Fibroblast of skin of right biceps (primary cell): ENCODE results near the gene TSPAN4.

Experiments
- DNase-seq: peaks from one replicate; pipeline ENCODE4 v3.0.0-alpha.2; 2013

The TSPAN4 gene

DNA sequence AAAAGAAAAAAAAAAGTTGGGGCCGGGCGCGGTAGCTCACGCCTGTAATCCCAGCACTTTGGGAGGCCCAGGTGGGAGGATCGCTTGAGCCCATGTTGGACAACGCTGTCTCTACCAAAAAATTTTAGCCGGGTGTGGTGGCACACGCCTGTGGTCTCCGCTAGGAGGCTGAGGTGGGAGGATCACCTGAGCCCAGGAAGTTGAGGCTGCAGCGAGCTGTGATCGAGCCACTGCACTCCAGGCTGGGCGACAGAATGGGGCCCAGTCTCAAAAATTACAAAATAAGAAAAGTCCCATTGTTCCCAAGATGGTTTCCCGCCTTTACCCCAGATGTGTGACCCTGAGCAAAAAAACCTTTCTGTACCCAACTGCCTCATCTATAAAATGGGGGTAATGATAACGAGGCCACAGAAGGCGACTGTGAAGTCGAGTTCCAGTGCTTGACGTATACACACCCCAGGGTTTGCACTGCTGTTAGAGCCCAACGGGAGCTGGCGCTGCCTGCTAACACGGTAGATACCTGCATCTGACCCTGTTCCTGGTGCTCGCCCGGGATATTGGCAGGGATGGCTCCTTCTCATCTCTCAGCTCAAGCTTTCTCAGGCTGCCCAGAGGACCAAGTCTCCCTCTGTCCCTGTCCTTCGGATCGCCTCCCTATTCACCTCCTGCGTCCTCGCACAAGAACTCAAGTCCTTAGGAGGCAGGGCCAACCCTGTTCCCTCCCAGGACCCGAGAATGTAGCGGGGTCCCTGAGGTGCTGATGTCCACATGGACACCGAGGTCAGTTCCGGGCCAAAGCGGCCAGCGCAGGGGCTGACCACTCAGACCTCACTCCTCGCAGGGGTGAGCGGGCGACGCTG, 34.0 kb upstream of the TSPAN4 start:
- DNase-seq, result no peak

DNA sequence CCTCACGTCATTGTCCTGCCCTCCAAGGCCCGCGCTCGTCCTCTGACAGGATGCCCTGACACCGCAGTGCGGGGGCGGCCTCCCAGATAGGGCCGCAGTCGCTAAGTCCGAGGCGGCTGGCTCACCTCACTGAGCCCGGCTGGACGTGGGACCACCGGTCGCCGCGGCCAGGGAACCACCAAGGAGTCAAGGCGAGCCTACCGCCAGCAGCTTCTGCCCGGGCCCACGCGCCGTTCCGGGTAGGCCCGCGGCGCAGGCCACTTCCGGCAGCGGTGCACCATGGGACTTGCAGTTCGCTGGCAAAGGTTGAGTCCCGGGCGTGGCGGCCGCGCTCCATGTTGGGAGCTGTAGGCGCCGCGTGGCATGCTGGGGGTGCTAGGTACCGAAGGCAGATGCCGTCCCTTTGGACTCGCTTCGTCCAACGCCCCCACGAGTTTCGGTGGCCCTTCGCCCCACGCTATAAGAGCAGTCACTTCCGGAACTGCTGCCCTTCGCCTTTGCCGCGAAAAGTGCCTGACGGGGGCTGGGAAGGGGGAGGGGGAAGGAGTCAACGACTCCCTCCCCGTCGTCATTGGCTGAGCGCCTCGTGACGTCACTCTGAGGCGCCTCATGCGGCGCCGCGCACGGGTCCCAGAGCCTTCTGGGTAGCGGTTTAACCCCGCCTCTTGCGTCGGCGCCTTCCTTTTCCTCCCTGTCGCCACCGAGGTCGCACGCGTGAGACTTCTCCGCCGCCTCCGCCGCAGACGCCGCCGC, 33.2 kb upstream of the TSPAN4 start, which contains the start of gene RPLP2:
Gene RPLP2, plus strand, starts transcription at position 681 of the 753 bp plus-strand sequence. CDS start 268 bp downstream, outside the sequence.
- DNase-seq, result peak; percentile 97

DNA sequence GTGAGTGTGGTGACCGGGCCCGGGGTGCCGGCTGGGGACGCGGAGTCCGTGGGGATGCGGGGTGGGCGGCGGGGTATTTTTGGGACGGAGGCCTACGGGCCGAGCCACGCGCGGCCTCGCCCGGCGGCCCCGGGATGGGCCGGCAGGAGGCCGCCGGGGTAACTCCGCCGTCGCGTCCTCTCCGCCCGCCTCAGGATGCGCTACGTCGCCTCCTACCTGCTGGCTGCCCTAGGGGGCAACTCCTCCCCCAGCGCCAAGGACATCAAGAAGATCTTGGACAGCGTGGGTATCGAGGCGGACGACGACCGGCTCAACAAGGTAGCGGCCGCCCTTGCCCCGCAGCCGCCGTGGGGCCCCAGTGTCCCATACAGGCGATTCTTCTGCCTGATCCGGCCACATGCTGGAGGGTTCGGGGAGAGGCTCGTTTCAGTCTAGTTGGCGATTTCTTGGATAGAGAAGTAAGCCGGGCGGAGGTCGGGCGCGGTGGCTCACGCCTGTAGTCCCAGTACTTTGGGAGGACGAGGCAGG, 32.5 kb upstream of the TSPAN4 start:
- DNase-seq, result no peak

DNA sequence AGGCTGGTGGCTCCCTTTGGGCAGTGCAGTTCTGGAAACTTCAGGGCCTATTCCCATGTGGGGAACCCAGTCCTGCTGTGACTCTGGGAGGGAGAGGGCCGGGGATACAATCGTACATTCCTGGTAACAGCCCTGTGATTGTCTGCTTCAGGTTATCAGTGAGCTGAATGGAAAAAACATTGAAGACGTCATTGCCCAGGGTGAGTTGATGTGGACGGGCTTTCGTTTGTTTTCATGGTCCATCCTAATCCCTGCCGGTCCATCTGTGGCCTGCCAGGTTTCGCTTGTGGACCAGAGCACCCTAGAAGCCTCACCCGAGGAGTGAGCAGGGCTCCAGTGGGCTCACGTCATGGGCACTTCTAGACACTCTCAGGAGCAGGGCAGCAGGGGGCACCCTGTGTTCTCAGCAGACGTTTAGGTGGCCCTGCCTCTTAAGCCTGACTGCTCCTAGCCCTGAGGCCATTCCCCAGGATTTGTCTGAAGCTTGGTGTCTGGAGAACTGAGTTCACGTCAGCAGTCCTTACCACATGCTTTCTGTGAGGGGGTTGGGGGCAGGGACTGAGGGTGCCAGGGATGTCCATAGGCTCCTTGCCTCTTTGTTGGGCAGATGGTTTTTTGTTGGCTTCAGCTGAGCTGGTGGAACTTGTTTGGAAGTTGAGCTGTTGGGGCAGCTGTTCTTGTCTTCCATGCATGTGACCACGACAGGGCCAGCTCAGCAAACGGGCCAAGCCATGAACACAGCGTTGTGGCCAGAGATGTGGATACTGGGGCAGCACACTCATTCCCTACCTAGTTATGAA, 31.0 kb upstream of the TSPAN4 start:
- DNase-seq, result no peak

DNA sequence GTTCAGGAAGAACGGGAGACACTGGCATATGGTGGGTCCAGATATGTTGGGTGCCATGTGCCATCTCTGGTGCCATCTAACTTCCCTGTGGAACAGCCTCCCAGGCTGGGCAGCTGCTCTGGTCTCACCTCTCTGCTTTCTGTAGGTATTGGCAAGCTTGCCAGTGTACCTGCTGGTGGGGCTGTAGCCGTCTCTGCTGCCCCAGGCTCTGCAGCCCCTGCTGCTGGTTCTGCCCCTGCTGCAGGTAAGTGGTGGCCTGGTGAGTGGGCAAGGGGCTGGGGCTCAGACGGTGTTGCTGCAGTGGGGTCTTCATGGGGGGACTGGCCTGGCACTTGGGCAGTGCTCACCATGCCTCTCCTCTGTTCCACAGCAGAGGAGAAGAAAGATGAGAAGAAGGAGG, 30.3 kb upstream of the TSPAN4 start:
- DNase-seq, result no peak

DNA sequence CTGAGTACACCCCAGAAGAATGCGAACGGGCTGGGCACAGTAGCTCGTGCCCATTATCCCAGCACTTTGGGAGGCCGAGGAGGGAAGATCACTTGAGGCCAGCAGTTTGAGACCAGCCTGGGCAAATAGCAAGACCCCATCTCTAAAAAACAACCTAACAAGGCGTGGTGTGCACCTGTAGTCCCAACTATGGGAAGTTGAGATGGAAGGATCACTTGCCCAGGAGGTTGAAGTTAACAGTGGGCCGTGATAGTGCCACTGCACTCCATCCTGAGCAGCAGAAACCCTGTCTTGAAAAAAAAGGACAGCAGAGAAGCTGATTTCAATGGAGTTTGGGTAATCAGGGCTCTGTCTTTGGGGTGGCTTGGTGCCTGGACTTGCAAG, 29.6 kb upstream of the TSPAN4 start:
- DNase-seq, result no peak

DNA sequence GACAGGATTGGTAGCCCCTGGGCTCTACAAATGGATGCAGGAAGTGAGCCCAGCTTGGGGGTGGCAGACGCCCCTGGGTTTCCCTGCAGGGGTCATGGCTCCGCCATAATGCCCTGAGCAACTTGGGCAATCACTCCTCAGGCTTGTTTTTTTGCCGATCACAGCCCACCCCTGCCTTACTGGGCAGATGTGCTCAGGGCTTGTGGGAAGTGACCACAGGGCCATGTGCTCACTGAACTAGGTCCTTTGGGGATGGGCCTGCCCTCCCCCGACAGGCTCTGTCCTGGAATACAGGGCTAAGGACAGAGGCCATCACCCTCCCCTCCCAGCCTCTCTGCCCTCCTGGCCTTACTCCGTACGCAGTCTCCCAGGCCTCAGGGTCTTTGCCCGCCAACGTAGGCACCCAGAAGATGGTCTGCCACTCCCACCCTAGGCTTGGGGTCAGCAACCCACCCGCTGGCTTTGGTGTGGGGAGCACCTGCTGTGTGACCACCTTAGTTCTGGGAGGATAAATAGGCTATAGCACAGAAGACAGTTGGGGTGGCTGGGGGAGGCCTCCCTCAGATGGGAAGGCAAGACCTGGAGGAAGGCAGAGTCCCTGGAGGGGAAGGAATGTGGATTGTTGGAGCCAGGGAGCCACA, 29.1 kb upstream of the TSPAN4 start:
- no peak for DNase-seq

DNA sequence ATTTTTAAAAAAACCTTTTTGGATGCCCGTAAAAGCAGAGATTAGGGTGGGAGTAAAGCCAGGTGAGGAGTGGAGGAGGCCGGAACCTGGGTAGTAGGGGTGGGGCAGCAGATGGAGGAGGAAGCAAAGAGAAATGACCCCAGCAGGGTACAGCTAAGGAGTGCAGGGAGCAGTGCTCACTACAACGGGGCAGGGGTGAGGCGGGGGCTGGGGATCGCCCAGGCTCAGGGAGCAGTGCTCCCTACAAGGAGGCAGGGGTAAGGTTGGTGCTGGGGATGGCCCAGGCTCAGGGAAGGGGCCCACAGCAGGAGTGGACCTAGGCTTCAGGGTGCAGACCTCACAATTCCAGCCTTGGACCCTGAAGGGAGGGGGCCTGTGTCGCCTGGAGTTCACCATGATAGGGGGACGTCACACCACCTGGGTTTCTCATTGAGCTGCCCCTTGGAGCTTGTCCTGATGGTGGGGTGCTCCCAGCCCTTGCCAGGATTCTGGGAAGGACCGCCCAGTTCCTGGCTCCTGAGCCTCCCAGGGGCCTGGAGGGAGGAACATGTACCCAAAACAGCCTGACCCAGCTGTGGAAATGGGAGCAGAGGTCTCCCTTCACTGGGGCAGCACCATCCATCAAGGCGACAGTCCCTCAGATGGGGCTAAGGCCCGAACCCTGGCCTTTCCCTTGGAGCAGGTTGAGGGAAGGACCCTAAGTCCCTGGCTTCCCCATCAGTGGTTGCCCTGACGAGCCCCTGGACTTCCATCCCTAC, 26.8 kb upstream of the TSPAN4 start:
- DNase-seq, result no peak

DNA sequence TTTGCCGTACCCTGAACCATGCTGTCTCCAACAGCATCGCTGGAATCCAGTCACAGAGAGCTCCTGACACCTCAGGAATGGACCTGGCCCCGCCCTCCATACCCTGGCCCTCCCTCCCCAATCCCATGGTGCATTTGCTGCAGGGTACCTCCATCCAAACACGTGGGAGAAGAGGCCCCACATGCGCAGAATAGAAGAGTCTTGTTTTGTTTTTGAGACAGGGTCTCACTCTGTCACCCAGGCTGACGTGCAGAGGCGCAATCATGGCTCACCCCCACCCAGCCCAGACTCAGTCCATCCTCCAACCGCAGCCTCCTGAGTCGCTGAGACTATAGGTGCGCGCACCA, 26.2 kb upstream of the TSPAN4 start:
- DNase-seq, result no peak

DNA sequence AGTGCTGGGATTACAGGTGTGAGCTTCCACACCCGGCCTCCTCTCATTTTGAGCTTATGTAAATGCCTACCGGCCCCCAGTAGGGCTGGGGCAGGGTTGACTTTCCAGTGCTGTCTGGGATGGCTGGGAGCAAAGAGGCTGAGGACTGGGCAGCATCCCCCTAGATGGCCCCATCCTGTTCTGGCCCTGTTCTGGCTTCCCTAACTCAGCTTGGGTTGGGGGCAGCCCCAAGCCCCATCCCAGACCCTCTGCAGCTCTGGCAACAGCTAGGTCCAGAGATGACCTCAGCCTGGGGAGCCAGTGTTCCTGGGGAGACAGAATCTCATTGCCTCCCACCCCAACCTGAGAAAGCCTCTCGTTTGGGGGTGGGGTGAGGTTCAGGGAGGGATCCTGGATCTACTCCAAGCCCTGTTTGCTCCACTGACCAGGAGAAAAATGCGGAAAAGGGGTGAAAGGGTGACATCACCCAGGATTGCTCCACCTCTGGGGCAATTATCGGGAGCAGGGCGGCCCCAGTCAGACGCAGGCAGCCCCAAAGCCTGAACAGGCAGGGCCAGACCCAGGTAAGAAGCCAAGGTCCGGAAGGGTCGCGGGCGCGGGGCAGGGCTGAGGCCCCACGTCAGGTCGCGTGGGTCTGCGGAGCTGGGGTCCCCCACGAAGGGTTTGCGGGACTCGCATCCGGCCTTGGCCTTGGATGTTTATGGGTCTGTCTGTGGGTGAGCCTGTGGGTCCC, 24.1 kb upstream of the TSPAN4 start, which contains the start of gene PNPLA2:
Gene PNPLA2, plus strand, starts transcription at position 519 of the 733 bp plus-strand sequence. CDS start 805 bp downstream, outside the sequence.
- peak; percentile 59 for DNase-seq

DNA sequence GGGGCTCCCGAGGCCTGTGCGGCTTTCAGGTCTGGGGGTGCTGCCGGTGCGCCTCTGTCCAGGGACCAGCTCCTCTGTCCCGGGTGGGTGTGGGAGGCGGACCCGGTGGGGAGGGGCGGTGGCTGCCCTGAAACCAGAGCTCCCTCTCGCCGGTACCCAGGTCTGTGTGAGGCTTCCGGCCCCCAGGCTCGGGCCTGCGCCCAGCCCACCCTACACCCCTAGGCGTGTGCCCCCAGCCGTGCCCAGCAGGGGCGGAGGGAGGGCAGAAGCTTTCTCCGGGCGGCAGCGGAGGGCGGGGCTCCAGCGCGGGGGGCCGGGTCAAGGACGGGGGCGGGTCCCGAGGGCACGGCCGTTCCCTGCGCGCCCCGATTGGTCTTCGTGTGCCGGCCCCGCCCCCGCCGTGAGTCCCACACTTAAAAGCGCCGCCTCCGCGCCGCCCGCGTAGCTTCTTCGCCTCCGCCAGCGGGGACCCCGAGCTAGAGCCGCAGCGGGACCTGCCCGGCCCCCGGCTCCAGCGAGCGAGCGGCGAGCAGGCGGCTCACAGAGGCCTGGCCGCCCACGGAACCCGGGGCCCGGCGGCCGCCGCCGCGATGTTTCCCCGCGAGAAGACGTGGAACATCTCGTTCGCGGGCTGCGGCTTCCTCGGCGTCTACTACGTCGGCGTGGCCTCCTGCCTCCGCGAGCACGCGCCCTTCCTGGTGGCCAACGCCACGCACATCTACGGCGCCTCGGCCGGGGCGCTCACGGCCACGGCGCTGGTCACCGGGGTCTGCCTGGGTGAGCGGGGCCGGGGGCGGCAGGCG, 23.3 kb upstream of the TSPAN4 start:
- peak; percentile 89 for DNase-seq

DNA sequence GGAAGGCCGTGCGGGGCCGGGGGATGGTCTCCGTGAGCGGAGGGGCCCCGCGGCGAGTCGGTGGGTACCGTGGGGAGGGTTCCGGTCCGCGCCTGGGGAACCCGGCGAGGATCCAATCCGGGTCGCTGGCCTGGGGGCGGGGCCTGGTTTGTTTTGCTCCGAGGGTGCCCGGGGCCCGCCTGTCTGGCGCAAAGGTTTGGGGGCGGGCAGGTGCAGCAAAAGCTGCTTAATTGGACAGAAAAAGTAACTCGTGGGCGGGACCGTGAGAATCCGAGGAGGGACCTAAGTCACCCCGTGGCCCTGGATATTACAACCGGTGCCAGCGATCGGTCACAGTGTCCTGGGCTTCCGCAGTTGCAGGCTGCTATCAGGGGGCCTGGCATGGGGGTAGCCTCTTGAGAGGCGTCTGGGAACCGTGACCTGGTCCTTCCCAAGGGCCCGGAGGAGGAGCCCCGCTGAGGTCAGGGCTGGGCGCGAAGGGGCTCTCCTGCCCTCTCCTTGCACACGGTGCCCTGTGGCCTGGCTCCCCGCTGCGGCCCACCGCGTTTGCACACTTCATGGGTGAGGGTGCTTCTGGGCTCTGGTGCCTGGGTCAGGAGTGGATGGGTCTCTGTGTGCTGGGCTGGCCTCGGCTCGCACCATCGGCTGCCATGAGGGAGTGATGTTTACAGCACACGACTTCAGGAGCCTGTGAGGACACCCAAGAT, 22.6 kb upstream of the TSPAN4 start:
- DNase-seq, result peak; percentile 61

DNA sequence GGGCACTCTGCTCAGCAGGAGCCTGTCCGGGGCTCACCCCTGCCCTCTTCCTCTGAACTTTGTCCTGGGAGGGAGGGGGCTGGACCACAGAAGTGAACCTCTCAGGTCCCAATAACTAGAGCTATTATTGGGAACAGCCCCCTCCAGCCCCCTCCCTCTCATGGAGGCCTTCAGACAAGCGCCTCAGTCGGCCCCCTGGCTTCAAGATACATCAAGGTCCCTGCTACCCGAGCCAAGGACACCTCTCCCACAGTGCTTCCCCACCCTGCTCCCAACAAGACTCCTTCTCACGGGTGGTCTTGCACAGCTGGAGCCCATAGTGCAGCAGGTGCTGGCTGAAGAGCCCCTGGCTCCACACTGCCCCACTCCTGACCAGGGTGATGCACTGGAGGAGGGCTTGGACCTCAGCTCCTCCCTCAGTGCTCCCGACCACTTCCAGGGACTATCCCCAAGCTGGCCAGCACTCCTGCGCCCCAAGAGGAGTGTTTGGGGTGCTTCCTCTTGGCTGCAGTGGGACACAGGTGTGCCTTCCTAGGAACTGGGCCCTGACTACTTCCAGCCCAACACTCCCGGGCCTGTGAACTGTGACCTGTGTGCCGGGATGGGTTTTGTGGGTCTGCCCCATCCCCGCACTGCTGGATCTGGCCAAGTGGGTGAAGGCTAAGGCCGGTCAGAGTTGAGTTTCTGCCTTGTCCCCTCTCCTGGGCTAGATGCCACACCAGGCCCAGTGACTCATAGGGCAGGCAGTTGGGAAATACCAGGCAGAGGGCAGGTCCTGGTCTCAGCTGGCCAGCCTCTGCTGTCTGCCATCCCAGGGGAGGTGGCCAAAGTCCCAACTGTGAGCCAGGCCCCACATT, 21.8 kb upstream of the TSPAN4 start:
- no peak for DNase-seq

DNA sequence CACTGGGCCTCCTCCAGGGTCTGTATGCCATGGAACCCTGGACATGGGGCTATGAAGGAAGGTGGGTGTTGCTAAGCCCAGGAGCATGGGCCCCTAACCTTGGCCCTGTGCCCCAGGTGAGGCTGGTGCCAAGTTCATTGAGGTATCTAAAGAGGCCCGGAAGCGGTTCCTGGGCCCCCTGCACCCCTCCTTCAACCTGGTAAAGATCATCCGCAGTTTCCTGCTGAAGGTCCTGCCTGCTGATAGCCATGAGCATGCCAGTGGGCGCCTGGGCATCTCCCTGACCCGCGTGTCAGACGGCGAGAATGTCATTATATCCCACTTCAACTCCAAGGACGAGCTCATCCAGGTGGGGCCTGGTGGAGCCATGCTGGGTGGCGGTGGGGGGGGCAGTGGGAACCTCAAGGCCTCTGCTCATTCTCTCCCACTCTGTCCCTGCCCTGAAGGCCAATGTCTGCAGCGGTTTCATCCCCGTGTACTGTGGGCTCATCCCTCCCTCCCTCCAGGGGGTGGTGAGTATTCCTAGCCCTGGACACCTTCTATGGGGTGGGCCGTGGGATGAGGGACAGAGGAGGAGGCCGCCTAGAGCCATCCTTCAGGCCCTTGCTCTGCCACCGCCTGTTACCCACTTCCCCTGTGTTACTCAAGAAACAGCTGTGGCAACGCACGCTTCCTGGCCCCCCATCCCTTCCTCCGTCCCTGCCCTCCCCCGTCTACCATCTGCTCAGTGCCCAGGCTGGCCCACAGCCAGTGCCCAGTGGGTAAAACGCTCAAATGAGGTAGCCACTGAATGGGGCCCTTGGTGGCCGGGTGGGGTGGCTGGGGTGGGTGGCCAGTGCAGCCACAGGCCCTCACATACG, 20.9 kb upstream of the TSPAN4 start:
- DNase-seq, result no peak

DNA sequence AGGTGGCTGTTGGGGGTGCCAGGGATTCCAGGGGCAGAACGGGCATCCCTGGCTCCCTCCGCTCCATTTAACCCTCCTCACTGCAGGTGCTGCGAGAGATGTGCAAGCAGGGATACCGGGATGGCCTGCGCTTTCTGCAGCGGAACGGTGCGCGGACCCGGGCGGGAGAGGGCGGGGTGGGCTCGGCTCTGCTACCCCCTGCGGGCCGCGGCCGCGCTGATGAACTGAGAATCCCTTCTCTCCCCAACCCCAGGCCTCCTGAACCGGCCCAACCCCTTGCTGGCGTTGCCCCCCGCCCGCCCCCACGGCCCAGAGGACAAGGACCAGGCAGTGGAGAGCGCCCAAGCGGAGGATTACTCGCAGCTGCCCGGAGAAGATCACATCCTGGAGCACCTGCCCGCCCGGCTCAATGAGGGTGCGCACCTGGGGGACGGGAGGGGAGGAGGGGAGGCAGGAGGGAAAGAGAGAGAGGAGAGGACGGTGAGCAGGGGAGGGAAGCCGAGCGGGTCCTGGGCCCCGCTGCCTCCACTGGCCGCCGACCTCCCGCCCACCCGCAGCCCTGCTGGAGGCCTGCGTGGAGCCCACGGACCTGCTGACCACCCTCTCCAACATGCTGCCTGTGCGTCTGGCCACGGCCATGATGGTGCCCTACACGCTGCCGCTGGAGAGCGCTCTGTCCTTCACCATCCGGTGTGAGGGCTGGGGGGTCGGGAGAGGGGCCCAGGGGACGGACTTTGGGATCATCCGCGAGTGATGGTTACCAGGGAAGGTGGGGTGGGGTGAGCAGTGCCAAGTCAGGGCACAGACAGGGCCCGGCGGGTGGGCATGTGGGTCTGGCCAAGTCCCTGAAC, 19.0 kb upstream of the TSPAN4 start:
- DNase-seq, result no peak

DNA sequence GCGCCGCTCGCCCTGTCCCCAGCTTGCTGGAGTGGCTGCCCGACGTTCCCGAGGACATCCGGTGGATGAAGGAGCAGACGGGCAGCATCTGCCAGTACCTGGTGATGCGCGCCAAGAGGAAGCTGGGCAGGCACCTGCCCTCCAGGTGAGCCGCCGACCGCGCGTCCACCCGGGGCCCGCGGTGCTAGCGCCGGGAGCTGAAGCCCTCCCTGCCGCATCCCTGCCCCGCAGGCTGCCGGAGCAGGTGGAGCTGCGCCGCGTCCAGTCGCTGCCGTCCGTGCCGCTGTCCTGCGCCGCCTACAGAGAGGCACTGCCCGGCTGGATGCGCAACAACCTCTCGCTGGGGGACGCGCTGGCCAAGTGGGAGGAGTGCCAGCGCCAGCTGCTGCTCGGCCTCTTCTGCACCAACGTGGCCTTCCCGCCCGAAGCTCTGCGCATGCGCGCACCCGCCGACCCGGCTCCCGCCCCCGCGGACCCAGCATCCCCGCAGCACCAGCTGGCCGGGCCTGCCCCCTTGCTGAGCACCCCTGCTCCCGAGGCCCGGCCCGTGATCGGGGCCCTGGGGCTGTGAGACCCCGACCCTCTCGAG, 18.3 kb upstream of the TSPAN4 start:
- DNase-seq, result no peak
